Measurements from ENCODE around the gene CCKAR. TPM values are rescaled to one million over a fixed set of nuclear protein-coding genes. Genes with fewer than 3 reads are reported as not detected.

CCKAR gene
- polyA plus RNA-seq, 1 donor (not counting 4 experiments of a cell fraction or from before 2014, with no cell fraction given): not detected

DNA sequence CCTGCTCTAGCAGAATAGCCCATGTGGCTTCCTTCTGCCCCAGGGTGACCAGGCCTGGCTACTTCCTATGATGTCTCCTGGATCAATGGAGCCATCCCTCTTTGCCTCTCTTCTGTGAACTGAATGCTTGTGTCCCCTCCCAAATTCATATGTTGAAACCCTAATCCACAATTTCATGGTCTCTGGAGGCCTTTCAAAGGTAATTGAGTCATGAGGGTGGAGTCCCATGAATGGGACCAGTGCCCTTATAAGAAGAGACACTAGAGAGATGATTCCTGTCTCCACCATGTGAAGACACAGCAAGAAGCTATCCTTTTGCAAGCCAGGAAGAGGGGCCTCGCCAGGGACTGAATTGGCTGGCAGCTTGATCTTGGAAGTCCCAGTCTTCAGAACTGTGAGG is 18.4 kb downstream of the CCKAR start:
- no peak for FAIRE-seq
- Histone ChIP-seq H3K4me2 (ENCODE audit: control insufficient read depth, extremely low read depth, insufficient read depth, low read depth, low read length) (no peak overlapping the region), H3K27me3 (ENCODE audit: control insufficient read depth, extremely low read depth, insufficient read depth, low read length) (no peaks in the 10 kb centered on the region), H4K20me1 (ENCODE audit: control insufficient read depth, extremely low read depth, insufficient read depth, low read length) (no peaks in the 10 kb centered on the region), H3K4me3 (ENCODE audit: control insufficient read depth in 2 of 3, extremely low read depth in 1 of 3, insufficient read depth in 2 of 3, low read depth in 1 of 3, low read length in 3 of 3) (no peak overlapping the region), H3K9me1 (ENCODE audit: control insufficient read depth, extremely low read depth, insufficient read depth, low read length) (no peaks in the 10 kb centered on the region), H3K9me3 (ENCODE audit: control insufficient read depth, low read depth, low read length) (no peaks in the 10 kb centered on the region), H3K27ac (ENCODE audit: control insufficient read depth, insufficient read depth, low read length) (no peak overlapping the region), H3K79me2 (ENCODE audit: control insufficient read depth, insufficient read depth, low read length) (no peaks in the 10 kb centered on the region), H3K36me3 (ENCODE audit: control insufficient read depth in 2 of 2, extremely low read depth in 1 of 2, insufficient read depth in 2 of 2, low read length in 2 of 2) (no peaks in the 10 kb centered on the region), H3K4me1 (ENCODE audit: control insufficient read depth, extremely low read depth, insufficient read depth, low read length) (no peaks in the 10 kb centered on the region), H3K9ac (ENCODE audit: control insufficient read depth, extremely low read depth, insufficient read depth, low read length) (no peak overlapping the region), H2AFZ (ENCODE audit: control insufficient read depth, low read length) (no peak overlapping the region)
- dilution Hi-C loops (cut with MboI; ENCODE audit: extremely low pct_ligation_motif_present, low sequenced_read_pairs): no loop called here
- DNase-seq (ENCODE audit: low read depth, low spot score): no peak
- TF ChIP-seq EZH2 (IDR thresholded peaks at IDR 0.05; ENCODE audit: low read length): no peak
- TF ChIP-seq, protein P1, sequence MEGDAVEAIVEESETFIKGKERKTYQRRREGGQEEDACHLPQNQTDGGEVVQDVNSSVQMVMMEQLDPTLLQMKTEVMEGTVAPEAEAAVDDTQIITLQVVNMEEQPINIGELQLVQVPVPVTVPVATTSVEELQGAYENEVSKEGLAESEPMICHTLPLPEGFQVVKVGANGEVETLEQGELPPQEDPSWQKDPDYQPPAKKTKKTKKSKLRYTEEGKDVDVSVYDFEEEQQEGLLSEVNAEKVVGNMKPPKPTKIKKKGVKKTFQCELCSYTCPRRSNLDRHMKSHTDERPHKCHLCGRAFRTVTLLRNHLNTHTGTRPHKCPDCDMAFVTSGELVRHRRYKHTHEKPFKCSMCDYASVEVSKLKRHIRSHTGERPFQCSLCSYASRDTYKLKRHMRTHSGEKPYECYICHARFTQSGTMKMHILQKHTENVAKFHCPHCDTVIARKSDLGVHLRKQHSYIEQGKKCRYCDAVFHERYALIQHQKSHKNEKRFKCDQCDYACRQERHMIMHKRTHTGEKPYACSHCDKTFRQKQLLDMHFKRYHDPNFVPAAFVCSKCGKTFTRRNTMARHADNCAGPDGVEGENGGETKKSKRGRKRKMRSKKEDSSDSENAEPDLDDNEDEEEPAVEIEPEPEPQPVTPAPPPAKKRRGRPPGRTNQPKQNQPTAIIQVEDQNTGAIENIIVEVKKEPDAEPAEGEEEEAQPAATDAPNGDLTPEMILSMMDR (optimal IDR thresholded peaks at IDR 0.05 in 1 of 3, IDR thresholded peaks at IDR 0.05 in 1 of 3, conservative IDR thresholded peaks at IDR 0.05 in 1 of 3; ENCODE audit: extremely low read depth in 1 of 3, insufficient read depth in 2 of 3, low read length in 3 of 3): no peak

DNA sequence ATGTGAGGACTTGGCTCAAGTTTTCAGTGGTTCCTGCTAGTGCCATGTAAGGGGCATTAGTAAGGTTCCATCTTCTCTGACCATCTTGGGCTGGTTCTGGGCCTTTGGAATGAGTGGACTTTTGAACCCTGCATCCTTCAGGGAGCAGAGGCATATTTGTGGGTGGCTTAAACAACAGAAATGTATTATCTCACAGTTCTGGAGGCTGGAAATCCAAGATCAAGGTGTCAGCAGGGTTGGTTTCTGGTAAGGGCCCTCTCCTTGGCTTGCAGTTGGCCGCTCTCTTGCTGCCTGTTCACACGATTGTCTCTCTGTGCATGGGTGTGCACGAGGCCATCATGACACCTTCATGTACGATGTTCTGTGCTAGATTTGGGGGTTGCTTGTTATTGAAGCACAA is 21.3 kb downstream of the CCKAR start:
- FAIRE-seq (no peak), DNase-seq (ENCODE audit: low read depth, low spot score) (no peak)
- no peaks in the 10 kb centered on the region for H3K9me1 ChIP-seq (ENCODE audit: control insufficient read depth, extremely low read depth, insufficient read depth, low read length)
- H2AFZ ChIP-seq (ENCODE audit: control insufficient read depth, low read length): no peak overlapping the region
- no peak overlapping the region for H3K4me3 ChIP-seq (ENCODE audit: control insufficient read depth in 2 of 3, extremely low read depth in 1 of 3, insufficient read depth in 2 of 3, low read depth in 1 of 3, low read length in 3 of 3)
- dilution Hi-C loops (cut with MboI; ENCODE audit: extremely low pct_ligation_motif_present, low sequenced_read_pairs): no loop called here
- no peak for TF ChIP-seq EZH2 (IDR thresholded peaks at IDR 0.05; ENCODE audit: low read length)
- TF ChIP-seq, protein P1 (optimal IDR thresholded peaks at IDR 0.05 in 1 of 3, IDR thresholded peaks at IDR 0.05 in 1 of 3, conservative IDR thresholded peaks at IDR 0.05 in 1 of 3; ENCODE audit: extremely low read depth in 1 of 3, insufficient read depth in 2 of 3, low read length in 3 of 3): no peak
- H3K27me3 ChIP-seq (ENCODE audit: control insufficient read depth, extremely low read depth, insufficient read depth, low read length): no peaks in the 10 kb centered on the region
- H4K20me1 ChIP-seq (ENCODE audit: control insufficient read depth, extremely low read depth, insufficient read depth, low read length): no peaks in the 10 kb centered on the region
- no peaks in the 10 kb centered on the region for H3K36me3 ChIP-seq (ENCODE audit: control insufficient read depth in 2 of 2, extremely low read depth in 1 of 2, insufficient read depth in 2 of 2, low read length in 2 of 2)
- no peak overlapping the region for H3K9ac ChIP-seq (ENCODE audit: control insufficient read depth, extremely low read depth, insufficient read depth, low read length)
- no peaks in the 10 kb centered on the region for H3K4me1 ChIP-seq (ENCODE audit: control insufficient read depth, extremely low read depth, insufficient read depth, low read length)
- no peak overlapping the region for H3K27ac ChIP-seq (ENCODE audit: control insufficient read depth, insufficient read depth, low read length)
- no peaks in the 10 kb centered on the region for H3K79me2 ChIP-seq (ENCODE audit: control insufficient read depth, insufficient read depth, low read length)
- H3K9me3 ChIP-seq (ENCODE audit: control insufficient read depth, low read depth, low read length): no peaks in the 10 kb centered on the region
- no peak overlapping the region for H3K4me2 ChIP-seq (ENCODE audit: control insufficient read depth, extremely low read depth, insufficient read depth, low read depth, low read length)
